K562 (cell line): Measurements from ENCODE around the gene GAB4.
A peak's percentile ranks its signal among the peaks of the same experiment; 100 is the strongest.

Source experiments
- ASH1L ChIP-seq: fragments of 450-650 bp; IDR thresholded peaks from 2 replicates; pipeline ENCODE4 v1.6.1; 2018; ENCODE audit warnings: borderline replicate concordance, mild to moderate bottlenecking, low read depth; ENCODE audit not compliant: partially characterized antibody
- EZH2 ChIP-seq: IDR thresholded peaks from 2 replicates; pipeline ENCODE4 v1.6.1; 2012; ENCODE audit warnings: low read depth, mild to moderate bottlenecking, inconsistent platforms, low read length, borderline replicate concordance
- FOSL1 ChIP-seq: fragments of 200-800 bp; sonication (Bioruptor generic); conservative IDR thresholded peaks from 2 replicates; pipeline ENCODE4 v1.6.1; 2016; ENCODE audit warnings: missing genetic modification characterization, missing compliant biosample characterization
- MAFK ChIP-seq: IDR thresholded peaks from 2 replicates; pipeline ENCODE4 v1.6.1; 2011; ENCODE audit warnings: low read length, improper control_type of control experiment
- NBN ChIP-seq: fragments of 450-650 bp; IDR thresholded peaks from 2 replicates; pipeline ENCODE4 v1.6.1; 2016; ENCODE audit warnings: low read depth, mild to moderate bottlenecking
- PHF20 ChIP-seq: fragments of 450-650 bp; IDR thresholded peaks from 2 replicates; pipeline ENCODE4 v1.6.1; 2018; ENCODE audit not compliant: partially characterized antibody
- POLR2AphosphoS5 ChIP-seq: IDR thresholded peaks from 2 replicates; pipeline ENCODE4 v1.6.1; 2011; ENCODE audit warnings: mild to moderate bottlenecking, low read depth, low read length, moderate library complexity; ENCODE audit not compliant: control insufficient read depth, insufficient read depth
- POLR2G ChIP-seq: fragments of 200-400 bp; formaldehyde crosslinking; IDR thresholded peaks from 2 replicates; pipeline ENCODE4 v1.6.1; 2017; ENCODE audit warnings: low read depth, mild to moderate bottlenecking, antibody characterized with exemption, low read length, moderate library complexity
- ZBTB1 ChIP-seq: sonication (generic); formaldehyde crosslinking; IDR thresholded peaks from 2 replicates; pipeline ENCODE4 v1.8.1; 2023; ENCODE audit warnings: missing genetic modification reagents, low read depth, mild to moderate bottlenecking, borderline replicate concordance
- ZFP1 ChIP-seq: fragments of 450-650 bp; formaldehyde crosslinking; IDR thresholded peaks from 2 replicates; pipeline ENCODE4 v1.4.0; 2020; ENCODE audit warnings: mild to moderate bottlenecking, mixed read lengths
- TF ChIP-seq, protein P1 (sequence below): fragments of 200-600 bp; sonication (generic); IDR thresholded peaks from one replicate; pipeline ENCODE4 v1.6.1; 2012; ENCODE audit warnings: mild to moderate bottlenecking, low read depth, low read length, inconsistent platforms
- TF ChIP-seq, protein P2 (sequence below), 3 experiments: IDR thresholded peaks in 2 of 3; conservative IDR thresholded peaks in 1 of 3; 2 replicates each; pipeline ENCODE4 v1.5.1; 2011 to 2012; ENCODE audit warnings: low read length in 3 of 3, mild to moderate bottlenecking in 3 of 3, control low read depth in 2 of 3, improper control_type of control experiment in 1 of 3, inconsistent platforms in 1 of 3, low read depth in 1 of 3, mixed read lengths in 1 of 3, moderate library complexity in 1 of 3; ENCODE audit not compliant: insufficient read depth in 2 of 3
- TF ChIP-seq, protein P3 (sequence below): sonication (generic); formaldehyde crosslinking; IDR thresholded peaks from 2 replicates; pipeline ENCODE4 v1.8.1; 2023; ENCODE audit warnings: mild to moderate bottlenecking, missing genetic modification reagents
- TF ChIP-seq, protein P4 (sequence below): sonication (generic); formaldehyde crosslinking; IDR thresholded peaks from 2 replicates; pipeline ENCODE4 v1.8.1; 2023; ENCODE audit warnings: mild to moderate bottlenecking, missing genetic modification reagents

DNA sequence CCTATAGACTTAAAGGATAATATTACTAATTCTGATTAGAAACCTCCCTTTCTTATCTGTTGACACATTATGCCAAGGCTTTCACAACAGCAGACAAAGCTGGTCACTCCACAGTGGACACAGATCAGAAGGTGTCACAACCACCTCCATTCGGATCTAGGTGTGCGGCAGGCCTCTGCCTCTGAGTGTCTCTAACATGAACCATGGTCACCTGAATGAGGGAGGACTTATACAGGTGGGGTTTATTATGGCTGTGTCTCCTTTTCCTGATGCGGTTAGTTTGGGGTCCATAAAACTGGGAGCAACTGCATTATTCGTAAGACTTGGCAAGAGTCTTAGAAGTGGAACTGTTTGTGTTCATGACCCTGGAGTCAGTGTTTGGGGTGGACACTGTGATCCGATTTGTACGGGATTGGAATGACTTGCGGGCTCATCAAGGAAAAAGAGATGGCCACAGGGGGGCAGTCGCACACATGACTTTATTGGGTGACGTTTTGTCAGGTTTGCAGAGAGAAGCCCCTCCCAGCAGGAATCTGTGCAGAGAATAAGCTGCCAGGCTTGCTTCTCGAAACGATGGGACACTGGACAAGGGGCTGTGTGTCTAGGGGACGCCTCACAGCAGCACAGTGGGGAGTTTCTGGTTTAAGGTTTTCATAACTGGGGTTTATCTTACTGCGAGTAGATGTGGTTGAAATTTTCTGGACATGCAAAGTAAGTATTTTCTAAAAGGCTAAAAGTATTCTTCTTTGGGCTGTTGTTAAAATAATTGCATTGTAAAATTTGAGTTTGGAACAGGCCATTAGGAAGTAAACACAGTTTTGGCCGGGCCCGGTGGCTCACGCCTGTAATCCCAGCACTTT, 90.6 kb downstream of the GAB4 start:
- TF ChIP-seq PHF20 (no peak), FOSL1 (tag) (no peak), POLR2AphosphoS5 (no peak), ZBTB1 (CRISPR knock-in tag) (no peak), ZFP1 (no peak), EZH2 (no peak), NBN (no peak), MAFK (no peak), POLR2G (no peak), ASH1L (no peak)
- TF ChIP-seq, protein P1, sequence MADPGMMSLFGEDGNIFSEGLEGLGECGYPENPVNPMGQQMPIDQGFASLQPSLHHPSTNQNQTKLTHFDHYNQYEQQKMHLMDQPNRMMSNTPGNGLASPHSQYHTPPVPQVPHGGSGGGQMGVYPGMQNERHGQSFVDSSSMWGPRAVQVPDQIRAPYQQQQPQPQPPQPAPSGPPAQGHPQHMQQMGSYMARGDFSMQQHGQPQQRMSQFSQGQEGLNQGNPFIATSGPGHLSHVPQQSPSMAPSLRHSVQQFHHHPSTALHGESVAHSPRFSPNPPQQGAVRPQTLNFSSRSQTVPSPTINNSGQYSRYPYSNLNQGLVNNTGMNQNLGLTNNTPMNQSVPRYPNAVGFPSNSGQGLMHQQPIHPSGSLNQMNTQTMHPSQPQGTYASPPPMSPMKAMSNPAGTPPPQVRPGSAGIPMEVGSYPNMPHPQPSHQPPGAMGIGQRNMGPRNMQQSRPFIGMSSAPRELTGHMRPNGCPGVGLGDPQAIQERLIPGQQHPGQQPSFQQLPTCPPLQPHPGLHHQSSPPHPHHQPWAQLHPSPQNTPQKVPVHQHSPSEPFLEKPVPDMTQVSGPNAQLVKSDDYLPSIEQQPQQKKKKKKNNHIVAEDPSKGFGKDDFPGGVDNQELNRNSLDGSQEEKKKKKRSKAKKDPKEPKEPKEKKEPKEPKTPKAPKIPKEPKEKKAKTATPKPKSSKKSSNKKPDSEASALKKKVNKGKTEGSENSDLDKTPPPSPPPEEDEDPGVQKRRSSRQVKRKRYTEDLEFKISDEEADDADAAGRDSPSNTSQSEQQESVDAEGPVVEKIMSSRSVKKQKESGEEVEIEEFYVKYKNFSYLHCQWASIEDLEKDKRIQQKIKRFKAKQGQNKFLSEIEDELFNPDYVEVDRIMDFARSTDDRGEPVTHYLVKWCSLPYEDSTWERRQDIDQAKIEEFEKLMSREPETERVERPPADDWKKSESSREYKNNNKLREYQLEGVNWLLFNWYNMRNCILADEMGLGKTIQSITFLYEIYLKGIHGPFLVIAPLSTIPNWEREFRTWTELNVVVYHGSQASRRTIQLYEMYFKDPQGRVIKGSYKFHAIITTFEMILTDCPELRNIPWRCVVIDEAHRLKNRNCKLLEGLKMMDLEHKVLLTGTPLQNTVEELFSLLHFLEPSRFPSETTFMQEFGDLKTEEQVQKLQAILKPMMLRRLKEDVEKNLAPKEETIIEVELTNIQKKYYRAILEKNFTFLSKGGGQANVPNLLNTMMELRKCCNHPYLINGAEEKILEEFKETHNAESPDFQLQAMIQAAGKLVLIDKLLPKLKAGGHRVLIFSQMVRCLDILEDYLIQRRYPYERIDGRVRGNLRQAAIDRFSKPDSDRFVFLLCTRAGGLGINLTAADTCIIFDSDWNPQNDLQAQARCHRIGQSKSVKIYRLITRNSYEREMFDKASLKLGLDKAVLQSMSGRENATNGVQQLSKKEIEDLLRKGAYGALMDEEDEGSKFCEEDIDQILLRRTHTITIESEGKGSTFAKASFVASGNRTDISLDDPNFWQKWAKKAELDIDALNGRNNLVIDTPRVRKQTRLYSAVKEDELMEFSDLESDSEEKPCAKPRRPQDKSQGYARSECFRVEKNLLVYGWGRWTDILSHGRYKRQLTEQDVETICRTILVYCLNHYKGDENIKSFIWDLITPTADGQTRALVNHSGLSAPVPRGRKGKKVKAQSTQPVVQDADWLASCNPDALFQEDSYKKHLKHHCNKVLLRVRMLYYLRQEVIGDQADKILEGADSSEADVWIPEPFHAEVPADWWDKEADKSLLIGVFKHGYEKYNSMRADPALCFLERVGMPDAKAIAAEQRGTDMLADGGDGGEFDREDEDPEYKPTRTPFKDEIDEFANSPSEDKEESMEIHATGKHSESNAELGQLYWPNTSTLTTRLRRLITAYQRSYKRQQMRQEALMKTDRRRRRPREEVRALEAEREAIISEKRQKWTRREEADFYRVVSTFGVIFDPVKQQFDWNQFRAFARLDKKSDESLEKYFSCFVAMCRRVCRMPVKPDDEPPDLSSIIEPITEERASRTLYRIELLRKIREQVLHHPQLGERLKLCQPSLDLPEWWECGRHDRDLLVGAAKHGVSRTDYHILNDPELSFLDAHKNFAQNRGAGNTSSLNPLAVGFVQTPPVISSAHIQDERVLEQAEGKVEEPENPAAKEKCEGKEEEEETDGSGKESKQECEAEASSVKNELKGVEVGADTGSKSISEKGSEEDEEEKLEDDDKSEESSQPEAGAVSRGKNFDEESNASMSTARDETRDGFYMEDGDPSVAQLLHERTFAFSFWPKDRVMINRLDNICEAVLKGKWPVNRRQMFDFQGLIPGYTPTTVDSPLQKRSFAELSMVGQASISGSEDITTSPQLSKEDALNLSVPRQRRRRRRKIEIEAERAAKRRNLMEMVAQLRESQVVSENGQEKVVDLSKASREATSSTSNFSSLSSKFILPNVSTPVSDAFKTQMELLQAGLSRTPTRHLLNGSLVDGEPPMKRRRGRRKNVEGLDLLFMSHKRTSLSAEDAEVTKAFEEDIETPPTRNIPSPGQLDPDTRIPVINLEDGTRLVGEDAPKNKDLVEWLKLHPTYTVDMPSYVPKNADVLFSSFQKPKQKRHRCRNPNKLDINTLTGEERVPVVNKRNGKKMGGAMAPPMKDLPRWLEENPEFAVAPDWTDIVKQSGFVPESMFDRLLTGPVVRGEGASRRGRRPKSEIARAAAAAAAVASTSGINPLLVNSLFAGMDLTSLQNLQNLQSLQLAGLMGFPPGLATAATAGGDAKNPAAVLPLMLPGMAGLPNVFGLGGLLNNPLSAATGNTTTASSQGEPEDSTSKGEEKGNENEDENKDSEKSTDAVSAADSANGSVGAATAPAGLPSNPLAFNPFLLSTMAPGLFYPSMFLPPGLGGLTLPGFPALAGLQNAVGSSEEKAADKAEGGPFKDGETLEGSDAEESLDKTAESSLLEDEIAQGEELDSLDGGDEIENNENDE = no peak
- TF ChIP-seq, protein P2, sequence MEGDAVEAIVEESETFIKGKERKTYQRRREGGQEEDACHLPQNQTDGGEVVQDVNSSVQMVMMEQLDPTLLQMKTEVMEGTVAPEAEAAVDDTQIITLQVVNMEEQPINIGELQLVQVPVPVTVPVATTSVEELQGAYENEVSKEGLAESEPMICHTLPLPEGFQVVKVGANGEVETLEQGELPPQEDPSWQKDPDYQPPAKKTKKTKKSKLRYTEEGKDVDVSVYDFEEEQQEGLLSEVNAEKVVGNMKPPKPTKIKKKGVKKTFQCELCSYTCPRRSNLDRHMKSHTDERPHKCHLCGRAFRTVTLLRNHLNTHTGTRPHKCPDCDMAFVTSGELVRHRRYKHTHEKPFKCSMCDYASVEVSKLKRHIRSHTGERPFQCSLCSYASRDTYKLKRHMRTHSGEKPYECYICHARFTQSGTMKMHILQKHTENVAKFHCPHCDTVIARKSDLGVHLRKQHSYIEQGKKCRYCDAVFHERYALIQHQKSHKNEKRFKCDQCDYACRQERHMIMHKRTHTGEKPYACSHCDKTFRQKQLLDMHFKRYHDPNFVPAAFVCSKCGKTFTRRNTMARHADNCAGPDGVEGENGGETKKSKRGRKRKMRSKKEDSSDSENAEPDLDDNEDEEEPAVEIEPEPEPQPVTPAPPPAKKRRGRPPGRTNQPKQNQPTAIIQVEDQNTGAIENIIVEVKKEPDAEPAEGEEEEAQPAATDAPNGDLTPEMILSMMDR (IDR thresholded peaks at IDR 0.05 in 2 of 3, conservative IDR thresholded peaks at IDR 0.05 in 1 of 3; ENCODE audit: insufficient read depth in 2 of 3, low read depth in 1 of 3, low read length in 3 of 3) = peak; percentile 77 to 87 (median 83)
- TF ChIP-seq, protein P3, sequence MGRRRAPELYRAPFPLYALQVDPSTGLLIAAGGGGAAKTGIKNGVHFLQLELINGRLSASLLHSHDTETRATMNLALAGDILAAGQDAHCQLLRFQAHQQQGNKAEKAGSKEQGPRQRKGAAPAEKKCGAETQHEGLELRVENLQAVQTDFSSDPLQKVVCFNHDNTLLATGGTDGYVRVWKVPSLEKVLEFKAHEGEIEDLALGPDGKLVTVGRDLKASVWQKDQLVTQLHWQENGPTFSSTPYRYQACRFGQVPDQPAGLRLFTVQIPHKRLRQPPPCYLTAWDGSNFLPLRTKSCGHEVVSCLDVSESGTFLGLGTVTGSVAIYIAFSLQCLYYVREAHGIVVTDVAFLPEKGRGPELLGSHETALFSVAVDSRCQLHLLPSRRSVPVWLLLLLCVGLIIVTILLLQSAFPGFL (CRISPR knock-in tag) = no peak
- TF ChIP-seq, protein P4, sequence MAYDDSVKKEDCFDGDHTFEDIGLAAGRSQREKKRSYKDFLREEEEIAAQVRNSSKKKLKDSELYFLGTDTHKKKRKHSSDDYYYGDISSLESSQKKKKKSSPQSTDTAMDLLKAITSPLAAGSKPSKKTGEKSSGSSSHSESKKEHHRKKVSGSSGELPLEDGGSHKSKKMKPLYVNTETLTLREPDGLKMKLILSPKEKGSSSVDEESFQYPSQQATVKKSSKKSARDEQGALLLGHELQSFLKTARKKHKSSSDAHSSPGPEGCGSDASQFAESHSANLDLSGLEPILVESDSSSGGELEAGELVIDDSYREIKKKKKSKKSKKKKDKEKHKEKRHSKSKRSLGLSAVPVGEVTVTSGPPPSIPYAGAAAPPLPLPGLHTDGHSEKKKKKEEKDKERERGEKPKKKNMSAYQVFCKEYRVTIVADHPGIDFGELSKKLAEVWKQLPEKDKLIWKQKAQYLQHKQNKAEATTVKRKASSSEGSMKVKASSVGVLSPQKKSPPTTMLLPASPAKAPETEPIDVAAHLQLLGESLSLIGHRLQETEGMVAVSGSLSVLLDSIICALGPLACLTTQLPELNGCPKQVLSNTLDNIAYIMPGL = no peak
